G401 (cell line): ENCODE measurements around the gene TAS2R13. TPM values are rescaled to one million over a fixed set of nuclear protein-coding genes. Genes with fewer than 3 reads are reported as not detected.

Source experiments
- DNase-seq: peaks from one replicate; pipeline ENCODE4 v3.0.0-alpha.2; 2015; ENCODE audit warnings: low spot score
- in situ Hi-C: cut with HindIII; loops from 2 replicates; pipeline ENCODE4 v1.10.0; 2016; ENCODE audit warnings: low sequenced_read_pairs, mixed read lengths
- total RNA-seq: library from RNA; depleted of rRNA; stranded (reverse); fragments of >200 nt; shearing (Covaris generic); gene quantifications from 2 replicates; pipeline ENCODE4 v1.2.3, GENCODE V29; 2014; rRNA removed

Gene TAS2R13
- total RNA-seq, 1 experiment from 2014 or later: not detected

DNA sequence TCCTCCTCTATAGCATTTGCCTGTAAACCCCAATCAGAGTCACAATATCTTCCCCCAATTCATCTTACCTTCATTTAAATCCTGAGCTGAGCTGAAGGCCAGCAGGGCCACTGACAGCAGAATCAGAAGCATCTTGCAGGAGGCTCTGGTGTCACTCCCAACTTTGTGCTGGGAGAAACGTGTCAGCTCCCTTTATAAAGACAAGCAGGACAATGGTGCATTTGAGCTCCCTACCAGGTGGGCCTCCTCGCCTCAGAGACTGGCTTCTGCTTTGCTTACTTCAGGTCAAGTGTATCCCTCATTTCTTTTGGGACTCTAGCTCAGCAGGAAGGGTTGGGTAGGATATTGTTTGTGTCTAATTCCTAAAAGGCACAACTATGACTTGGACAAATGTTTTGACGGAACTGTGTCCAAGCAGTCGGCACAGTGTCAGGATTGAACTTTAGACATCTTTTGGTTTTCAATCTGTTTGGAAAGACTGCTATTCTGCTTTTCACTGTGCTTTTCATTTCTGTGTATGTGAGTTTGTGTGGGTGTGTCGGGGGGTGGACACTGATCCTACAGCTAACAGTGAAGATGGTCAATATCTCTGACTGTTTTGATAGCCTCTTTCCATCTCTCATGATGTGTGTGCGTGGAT is 25.2 kb downstream of the TAS2R13 start, which contains the start of gene PRH1:
Gene PRH1, minus strand, starts transcription at position 170 of the 640 bp plus-strand sequence. Its CDS starts 38 bp downstream, at position 132.
- no peak for DNase-seq
- in situ Hi-C loops: no loop called here

GRCh38 chr12:10873378-10873777 is 36.0 kb downstream of the TAS2R13 start:
- in situ Hi-C loops: no loop called here
- no peak for DNase-seq

DNA sequence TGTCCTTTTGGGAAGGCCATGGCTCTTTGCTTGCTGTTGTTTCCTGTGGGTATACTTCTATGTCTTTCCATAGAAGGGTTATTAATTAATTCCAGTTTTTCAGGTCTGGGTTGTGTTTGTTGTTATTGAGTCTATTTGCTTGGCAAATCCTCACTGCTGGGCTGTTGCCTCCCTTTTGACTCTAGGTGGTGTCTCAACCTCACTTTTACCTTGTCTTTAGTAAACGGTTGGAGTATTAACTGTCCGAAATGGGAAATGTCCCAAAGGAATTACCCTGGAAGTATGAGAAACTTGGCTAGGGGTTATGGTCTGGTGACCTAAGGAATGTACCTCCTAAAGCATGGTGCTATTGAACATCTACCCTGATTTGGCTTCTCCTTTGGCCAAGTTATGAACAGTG is 42.0 kb downstream of the TAS2R13 start:
- in situ Hi-C loops: no loop called here
- no peak for DNase-seq

- no peak for DNase-seq
- in situ Hi-C loops: no loop called here
These were observed 45.7 kb downstream of the TAS2R13 start for GRCh38 chr12:10863512-10864218.

- in situ Hi-C loops: no loop called here
- no peak for DNase-seq
These were observed 48.0 kb downstream of the TAS2R13 start for GRCh38 chr12:10861366-10861765.

Other genes with a start within 250 kb of the TAS2R13 start
- gene STYK1, start 235.5 kb downstream of the TAS2R13 start, total RNA-seq: not detected in 2 replicates
- gene YBX3, start 186.2 kb downstream of the TAS2R13 start, total RNA-seq: 138 and 218 TPM in 2 replicates
- gene TAS2R7, start 106.9 kb downstream of the TAS2R13 start, total RNA-seq: not detected in 2 replicates
- gene TAS2R8, start 102.3 kb downstream of the TAS2R13 start, total RNA-seq: 1.6 TPM in 1 of 2 replicates, not detected in the other
- gene TAS2R9, start 99.4 kb downstream of the TAS2R13 start, total RNA-seq: not detected in 2 replicates
- gene TAS2R10, start 83.2 kb downstream of the TAS2R13 start, total RNA-seq: 0.37 TPM in 1 of 2 replicates, not detected in the other
- 9.2 TPM in 1 of 2 replicates, not detected in the other for gene PRR4, start 60.1 kb downstream of the TAS2R13 start, total RNA-seq
- 1.8 and 4.1 TPM in 2 replicates for gene PRH1, start 25.3 kb downstream of the TAS2R13 start, total RNA-seq
- not detected in 2 replicates for gene PRH2, start 19.7 kb upstream of the TAS2R13 start, total RNA-seq
- gene TAS2R14, start 29.7 kb upstream of the TAS2R13 start, total RNA-seq: 0.12 and 3.0 TPM in 2 replicates
- gene TAS2R50, start 77.3 kb upstream of the TAS2R13 start, total RNA-seq: not detected in 2 replicates
- 0.12 and 0.61 TPM in 2 replicates for gene TAS2R20, start 88.7 kb upstream of the TAS2R13 start, total RNA-seq
- not detected in 2 replicates for gene TAS2R19, start 113.1 kb upstream of the TAS2R13 start, total RNA-seq
- gene TAS2R31, start 121.8 kb upstream of the TAS2R13 start, total RNA-seq: 0.14 and 0.43 TPM in 2 replicates
- gene TAS2R46, start 152.7 kb upstream of the TAS2R13 start, total RNA-seq: not detected in 2 replicates
- gene TAS2R43, start 182.8 kb upstream of the TAS2R13 start, total RNA-seq: 0.71 TPM in 1 of 2 replicates, not detected in the other
- gene TAS2R30, start 225.1 kb upstream of the TAS2R13 start, total RNA-seq: 0.07 and 0.68 TPM in 2 replicates